ENCODE measurements around the gene SUFU.

DNA sequence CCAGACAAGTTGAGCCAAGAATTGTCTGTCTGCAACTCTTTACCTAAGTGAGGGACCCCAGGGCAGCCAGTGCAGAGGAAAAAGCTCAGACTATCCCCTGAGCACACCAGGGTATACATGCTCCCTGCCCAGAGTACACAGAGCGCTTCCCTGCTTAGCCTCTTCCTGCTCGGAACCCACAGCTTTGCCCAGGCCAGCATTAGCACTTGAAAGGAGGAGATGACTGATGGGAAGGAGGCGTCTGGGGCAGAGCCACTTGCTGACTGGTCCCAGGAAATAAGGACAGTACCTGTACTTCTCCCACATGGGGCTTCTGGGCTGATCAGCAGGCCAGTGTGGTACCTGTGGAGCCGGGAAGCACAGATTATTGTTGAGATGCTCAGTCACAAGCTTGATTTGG lies 92.1 kb downstream of the SUFU start:
- TF ChIP-seq, protein P1, sequence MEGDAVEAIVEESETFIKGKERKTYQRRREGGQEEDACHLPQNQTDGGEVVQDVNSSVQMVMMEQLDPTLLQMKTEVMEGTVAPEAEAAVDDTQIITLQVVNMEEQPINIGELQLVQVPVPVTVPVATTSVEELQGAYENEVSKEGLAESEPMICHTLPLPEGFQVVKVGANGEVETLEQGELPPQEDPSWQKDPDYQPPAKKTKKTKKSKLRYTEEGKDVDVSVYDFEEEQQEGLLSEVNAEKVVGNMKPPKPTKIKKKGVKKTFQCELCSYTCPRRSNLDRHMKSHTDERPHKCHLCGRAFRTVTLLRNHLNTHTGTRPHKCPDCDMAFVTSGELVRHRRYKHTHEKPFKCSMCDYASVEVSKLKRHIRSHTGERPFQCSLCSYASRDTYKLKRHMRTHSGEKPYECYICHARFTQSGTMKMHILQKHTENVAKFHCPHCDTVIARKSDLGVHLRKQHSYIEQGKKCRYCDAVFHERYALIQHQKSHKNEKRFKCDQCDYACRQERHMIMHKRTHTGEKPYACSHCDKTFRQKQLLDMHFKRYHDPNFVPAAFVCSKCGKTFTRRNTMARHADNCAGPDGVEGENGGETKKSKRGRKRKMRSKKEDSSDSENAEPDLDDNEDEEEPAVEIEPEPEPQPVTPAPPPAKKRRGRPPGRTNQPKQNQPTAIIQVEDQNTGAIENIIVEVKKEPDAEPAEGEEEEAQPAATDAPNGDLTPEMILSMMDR (IDR thresholded peaks at IDR 0.05), result no peak
- TF ChIP-seq POLR2AphosphoS5 (IDR thresholded peaks at IDR 0.05) (no peak), POLR2A (IDR thresholded peaks at IDR 0.05) (no peak), EP300 (IDR thresholded peaks at IDR 0.05) (no peak)

Data from sigmoid colon (tissue), 4 donors.